Stomach (tissue), 4 donors: Measurements from ENCODE around the gene CNN1.

ENCODE experiments used
- POLR2A ChIP-seq, 4 donors: fragments of 450-650 bp; IDR thresholded peaks; one replicate each; pipeline ENCODE4 v1.6.1; 2016; ENCODE audit warnings: antibody characterized with exemption in 4 of 4, control low read depth in 2 of 4, mild to moderate bottlenecking in 1 of 4, moderate library complexity in 1 of 4
- TF ChIP-seq, protein P1 (sequence below), 7 experiments: fragments of 450-650 bp in 4 of 7; fragments of 200-600 bp in 3 of 7; sonication (generic) in 3 of 7; IDR thresholded peaks; one replicate each; pipeline ENCODE4 v1.5.1; 2016 to 2019; ENCODE audit warnings: antibody characterized with exemption in 7 of 7, control low read depth in 2 of 7, mild to moderate bottlenecking in 1 of 7

DNA sequence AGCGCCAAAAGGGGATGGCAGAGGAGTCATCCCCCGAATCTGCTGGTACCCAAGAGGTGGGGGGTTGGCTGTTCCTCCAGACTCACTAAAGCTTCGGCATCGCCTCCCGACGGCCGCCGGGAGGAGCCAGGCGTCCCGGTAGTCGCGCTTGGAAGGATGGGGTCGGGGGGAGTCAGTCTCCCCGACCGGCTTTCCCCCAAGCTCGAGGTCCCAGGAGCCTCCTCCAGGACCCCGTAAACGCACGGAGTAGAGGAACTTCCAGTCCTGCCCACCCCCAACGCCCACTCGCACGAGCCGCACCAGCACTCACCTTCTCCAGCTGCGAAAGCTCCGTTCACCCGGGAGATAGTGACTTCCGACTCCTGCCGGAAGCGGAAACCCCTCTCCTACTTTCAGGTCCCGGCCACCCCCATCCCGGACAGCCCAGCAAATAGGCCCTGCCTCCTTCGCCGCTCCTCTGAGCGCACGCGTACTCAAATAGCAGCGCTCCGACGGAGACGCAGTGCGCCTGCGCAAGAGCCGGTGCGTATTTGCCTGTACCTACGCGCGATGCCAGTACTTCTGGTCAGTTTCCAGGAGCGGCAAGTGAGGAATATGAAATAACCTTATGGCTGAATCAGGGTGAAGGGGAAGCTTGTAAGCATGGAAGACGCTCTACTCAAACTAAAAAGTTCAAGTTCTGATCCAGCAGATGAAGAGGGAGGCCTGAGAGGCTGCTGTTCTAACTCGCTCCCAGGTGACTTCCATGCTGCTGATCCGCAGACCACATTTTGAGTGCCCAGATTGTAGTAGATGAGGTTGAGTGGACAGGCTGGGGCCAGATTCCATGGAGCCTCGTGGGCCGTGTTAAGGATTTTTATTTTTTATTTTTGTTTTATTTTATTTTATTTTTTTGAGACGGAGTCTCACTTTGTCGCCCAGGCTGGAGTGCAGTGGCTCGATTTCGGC lies 20.5 kb downstream of the CNN1 start, which contains the start of gene ELOF1:
- peak in 2 of 4 donors; percentile 21 to 84 for TF ChIP-seq POLR2A (IDR thresholded peaks at IDR 0.05)
- TF ChIP-seq, protein P1, sequence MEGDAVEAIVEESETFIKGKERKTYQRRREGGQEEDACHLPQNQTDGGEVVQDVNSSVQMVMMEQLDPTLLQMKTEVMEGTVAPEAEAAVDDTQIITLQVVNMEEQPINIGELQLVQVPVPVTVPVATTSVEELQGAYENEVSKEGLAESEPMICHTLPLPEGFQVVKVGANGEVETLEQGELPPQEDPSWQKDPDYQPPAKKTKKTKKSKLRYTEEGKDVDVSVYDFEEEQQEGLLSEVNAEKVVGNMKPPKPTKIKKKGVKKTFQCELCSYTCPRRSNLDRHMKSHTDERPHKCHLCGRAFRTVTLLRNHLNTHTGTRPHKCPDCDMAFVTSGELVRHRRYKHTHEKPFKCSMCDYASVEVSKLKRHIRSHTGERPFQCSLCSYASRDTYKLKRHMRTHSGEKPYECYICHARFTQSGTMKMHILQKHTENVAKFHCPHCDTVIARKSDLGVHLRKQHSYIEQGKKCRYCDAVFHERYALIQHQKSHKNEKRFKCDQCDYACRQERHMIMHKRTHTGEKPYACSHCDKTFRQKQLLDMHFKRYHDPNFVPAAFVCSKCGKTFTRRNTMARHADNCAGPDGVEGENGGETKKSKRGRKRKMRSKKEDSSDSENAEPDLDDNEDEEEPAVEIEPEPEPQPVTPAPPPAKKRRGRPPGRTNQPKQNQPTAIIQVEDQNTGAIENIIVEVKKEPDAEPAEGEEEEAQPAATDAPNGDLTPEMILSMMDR (IDR thresholded peaks at IDR 0.05), result peak in 1 of 7 experiments; percentile 14
